Psoas muscle (tissue), 8 donors: ENCODE measurements around the gene MMEL1. TPM values are rescaled to one million over a fixed set of nuclear protein-coding genes. Genes with fewer than 3 reads are reported as not detected.

ENCODE experiments used
- ATAC-seq, 4 donors: fragments of 200-7000 bp; cut with Tn5 transposase; one replicate each; pipeline ENCODE4 v1.9.1; 2020; ENCODE audit warnings: moderate library complexity in 3 of 4, mild to moderate bottlenecking in 2 of 4
- DNase-seq, 2 donors: peaks; one replicate each; pipeline ENCODE4 v3.0.0-alpha.2; 2020
- H3K27ac ChIP-seq: fragments of 200-600 bp; one replicate; pipeline ENCODE4 v1.8.0; 2022
- H3K27me3 ChIP-seq, 3 donors: fragments of 200-600 bp in 1 of 3; one replicate each; pipeline versions ENCODE4 v1.6.1 to v1.8.0; 2013 to 2022; ENCODE audit warnings: low read length in 2 of 3, mild to moderate bottlenecking in 2 of 3, moderate library complexity in 1 of 3; ENCODE audit not compliant: insufficient read depth in 3 of 3
- H3K36me3 ChIP-seq, 2 donors: fragments of 200-600 bp in 1 of 2; one replicate each; pipeline versions ENCODE4 v1.6.1 to v1.8.0; 2013 to 2022; ENCODE audit warnings: low read depth in 1 of 2, mild to moderate bottlenecking in 1 of 2, moderate library complexity in 1 of 2; ENCODE audit not compliant: insufficient read depth in 1 of 2
- H3K4me1 ChIP-seq: fragments of 200-600 bp; one replicate; pipeline ENCODE4 v1.8.0; 2022
- H3K4me3 ChIP-seq: fragments of 200-600 bp; one replicate; pipeline ENCODE4 v1.8.0; 2022; ENCODE audit warnings: mild to moderate bottlenecking
- H3K9me3 ChIP-seq: fragments of 200-600 bp; one replicate; pipeline ENCODE4 v1.8.0; 2022
- WGBS, 3 donors: extraction: QIAGEN DNeasy Blood & Tissue Kit; methylation state at CpG; one replicate each; pipeline versions ENCODE4 v1.1.6 to v1.1.7; 2013; 5-methylcytosine and 5-hydroxymethylcytosine counted together
- intact Hi-C, 2 donors: fragments of 100-400 bp; cut with DNase I; formaldehyde crosslinking; loops; one replicate each; pipeline versions ENCODE4 v1.11.0 to v1.14.2; 2022
- polyA plus RNA-seq, 3 donors: library from polyadenylated mRNA; stranded (reverse); fragments of 200-250 nt; gene quantifications; one replicate each; pipeline ENCODE4 v1.2.3, GENCODE V29; 2013
- total RNA-seq, 4 donors: library from RNA; stranded (reverse); fragmentation: NEBNext Ultra II Directional in 2 of 4; extraction: Animal tissue kit (Norgen Biotek cat#: 25700) in 2 of 4; gene quantifications; one replicate each; pipeline versions ENCODE4 v1.2.1 to v1.2.4, GENCODE V29; 2021 to 2023
- TF ChIP-seq, protein P1 (sequence below): fragments of 200-600 bp; IDR thresholded peaks from one replicate; pipeline ENCODE4 v1.8.0; 2022; ENCODE audit warnings: antibody characterized with exemption
- donor health status: healthy with polysubstance abuse.
- donor health status: DM: no; HTN: no; CAD: no; lungs with moderate emphysema.
- donor health status: Bipolar disorder and iron deficiency.
- donor health status: healthy.
- donor health status: DM: yes; HTN: yes; CAD: no.
- donor health status: DM: no; HTN: no; CAD: no.
- donor health status: DM: no; HTN: no; CAD: no.
- donor health status: DM: yes; HTN: yes; CAD: no.

The MMEL1 gene
- total and polyA plus RNA-seq, 7 donors = 0.08 to 0.89 (median 0.21) TPM; not detected in 2

DNA sequence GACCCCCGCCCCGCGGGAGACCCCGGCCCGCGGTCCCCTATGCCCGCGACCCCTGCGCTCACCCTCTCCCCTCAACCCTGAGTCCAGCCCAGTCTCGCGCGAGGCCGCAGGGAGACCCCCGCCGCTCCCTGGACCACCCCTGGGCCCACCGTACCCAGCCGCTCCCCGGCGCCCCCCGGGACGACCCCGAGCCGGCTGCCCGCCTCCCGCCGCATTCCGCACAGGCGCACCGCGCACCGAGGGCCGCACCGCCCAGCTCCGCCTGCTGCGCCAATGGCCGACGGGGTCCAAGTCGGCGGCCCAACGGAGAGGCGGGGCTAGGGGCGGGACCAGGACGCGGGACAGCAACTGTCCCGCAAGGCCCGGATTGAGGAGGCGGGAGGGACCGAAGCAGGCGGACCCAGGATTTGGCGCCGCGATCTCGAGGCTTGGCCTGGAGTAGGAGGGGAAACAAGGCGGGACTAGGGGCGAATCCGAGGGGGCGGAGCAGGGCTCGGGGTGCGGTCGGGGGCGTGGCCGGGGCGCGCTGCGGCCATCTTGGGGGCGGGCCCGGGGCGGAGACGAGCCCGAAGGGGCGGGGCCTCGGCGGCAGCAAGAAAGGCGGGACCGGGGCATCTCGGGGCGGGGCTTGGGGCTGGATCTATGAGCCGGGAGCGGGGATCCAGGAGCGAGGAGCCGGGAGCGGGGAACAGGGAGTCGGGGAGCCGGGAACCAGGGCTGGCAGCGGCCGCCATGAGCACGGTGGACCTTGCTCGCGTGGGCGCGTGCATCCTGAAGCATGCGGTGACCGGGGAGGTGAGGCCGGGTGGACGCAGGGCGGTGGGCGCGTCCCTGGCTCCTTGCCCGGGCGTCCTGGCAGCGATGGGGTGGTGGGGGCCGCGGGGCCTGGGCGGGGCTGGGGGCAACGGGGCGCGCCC, 46.4 kb downstream of the MMEL1 start, which contains the start of gene PRXL2B:
TSS of gene PRXL2B (plus strand) at position 624 of the 917 bp plus-strand sequence. CDS start at position 733, 109 bp downstream.
- intact Hi-C loops = loop anchor here in 1 of 2 donors (5.0 kb wide), 1 partner anchor 1316 kb away; the partner anchor contains the start of gene C1orf174
- WGBS, 3 donors = 1% methylated on average over 92 to 107 of the region's 107 CpGs
- TF ChIP-seq, protein P1, sequence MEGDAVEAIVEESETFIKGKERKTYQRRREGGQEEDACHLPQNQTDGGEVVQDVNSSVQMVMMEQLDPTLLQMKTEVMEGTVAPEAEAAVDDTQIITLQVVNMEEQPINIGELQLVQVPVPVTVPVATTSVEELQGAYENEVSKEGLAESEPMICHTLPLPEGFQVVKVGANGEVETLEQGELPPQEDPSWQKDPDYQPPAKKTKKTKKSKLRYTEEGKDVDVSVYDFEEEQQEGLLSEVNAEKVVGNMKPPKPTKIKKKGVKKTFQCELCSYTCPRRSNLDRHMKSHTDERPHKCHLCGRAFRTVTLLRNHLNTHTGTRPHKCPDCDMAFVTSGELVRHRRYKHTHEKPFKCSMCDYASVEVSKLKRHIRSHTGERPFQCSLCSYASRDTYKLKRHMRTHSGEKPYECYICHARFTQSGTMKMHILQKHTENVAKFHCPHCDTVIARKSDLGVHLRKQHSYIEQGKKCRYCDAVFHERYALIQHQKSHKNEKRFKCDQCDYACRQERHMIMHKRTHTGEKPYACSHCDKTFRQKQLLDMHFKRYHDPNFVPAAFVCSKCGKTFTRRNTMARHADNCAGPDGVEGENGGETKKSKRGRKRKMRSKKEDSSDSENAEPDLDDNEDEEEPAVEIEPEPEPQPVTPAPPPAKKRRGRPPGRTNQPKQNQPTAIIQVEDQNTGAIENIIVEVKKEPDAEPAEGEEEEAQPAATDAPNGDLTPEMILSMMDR = no peak
- Histone ChIP-seq H3K9me3 (no peaks in the 10 kb centered on the region), H3K4me3 (peak within 1 kb of the TSS; percentile 87), H3K4me1 (peaks cover 3% of the 10 kb centered on the region), H3K36me3 (no peaks in the 10 kb centered on the region), H3K27ac (peak within 1 kb of the TSS; percentile 88), H3K27me3 (peaks cover 0 to 6% (median 2%) of the 10 kb centered on the region in 3 donors)
- ATAC-seq (peak; percentile 94 to 96 (median 94)), DNase-seq (peak; percentile 99 to 100)

DNA sequence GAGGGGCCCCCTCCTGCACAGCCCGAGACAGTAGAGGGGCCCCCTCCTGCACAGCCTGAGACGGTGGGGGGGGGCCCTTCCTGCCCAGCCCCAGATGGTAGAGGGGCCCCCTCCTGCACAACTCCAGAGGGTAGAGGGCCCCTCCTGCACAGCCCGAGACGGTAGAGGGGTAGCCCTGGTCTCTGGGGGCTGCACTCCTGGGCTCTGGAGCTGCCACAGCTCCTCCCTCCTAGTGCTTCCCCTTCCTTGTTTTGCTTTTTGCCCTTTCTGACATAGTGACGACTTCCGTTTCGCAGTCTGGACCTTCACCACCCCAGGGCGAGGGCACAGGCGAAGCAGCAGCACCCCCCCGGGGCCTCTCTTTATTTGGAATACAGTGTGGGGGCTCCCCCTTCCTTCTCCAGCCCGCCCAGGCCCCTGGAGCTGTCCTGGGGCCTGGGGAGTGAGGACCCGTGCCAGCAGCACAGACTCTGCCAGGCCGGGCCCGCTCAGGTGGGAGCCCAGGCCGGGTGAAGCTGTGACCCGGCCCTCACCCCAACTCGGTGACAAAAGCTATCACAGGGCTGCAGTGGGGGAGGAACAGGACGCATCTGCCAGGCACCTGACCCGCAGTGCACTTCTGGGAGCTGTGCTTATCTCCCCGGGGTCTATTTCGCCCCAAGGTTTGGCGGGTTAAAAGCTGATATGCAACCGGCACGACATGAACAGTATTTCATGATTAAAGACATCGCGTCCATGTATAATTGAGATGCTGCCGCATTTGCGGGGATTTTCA, 47.3 kb downstream of the MMEL1 start:
- Histone ChIP-seq H3K36me3 (no peaks in the 10 kb centered on the region), H3K9me3 (no peaks in the 10 kb centered on the region), H3K4me3 (peak overlapping the region; percentile 87), H3K27ac (peak overlapping the region; percentile 88), H3K27me3 (peaks cover 0 to 13% (median 3%) of the 10 kb centered on the region in 3 donors), H3K4me1 (peaks cover 3% of the 10 kb centered on the region)
- DNase-seq = peak; percentile 55 to 78
- 1 to 3% (median 2%) methylated on average over 26 to 28 of the region's 28 CpGs for WGBS, 3 donors
- peak; percentile 11 to 43 (median 37) for ATAC-seq
- TF ChIP-seq, protein P1 = no peak
- intact Hi-C loops = loop anchor here in 1 of 2 donors (5.0 kb wide), 1 partner anchor 1317 kb away; the partner anchor contains the start of gene C1orf174

DNA sequence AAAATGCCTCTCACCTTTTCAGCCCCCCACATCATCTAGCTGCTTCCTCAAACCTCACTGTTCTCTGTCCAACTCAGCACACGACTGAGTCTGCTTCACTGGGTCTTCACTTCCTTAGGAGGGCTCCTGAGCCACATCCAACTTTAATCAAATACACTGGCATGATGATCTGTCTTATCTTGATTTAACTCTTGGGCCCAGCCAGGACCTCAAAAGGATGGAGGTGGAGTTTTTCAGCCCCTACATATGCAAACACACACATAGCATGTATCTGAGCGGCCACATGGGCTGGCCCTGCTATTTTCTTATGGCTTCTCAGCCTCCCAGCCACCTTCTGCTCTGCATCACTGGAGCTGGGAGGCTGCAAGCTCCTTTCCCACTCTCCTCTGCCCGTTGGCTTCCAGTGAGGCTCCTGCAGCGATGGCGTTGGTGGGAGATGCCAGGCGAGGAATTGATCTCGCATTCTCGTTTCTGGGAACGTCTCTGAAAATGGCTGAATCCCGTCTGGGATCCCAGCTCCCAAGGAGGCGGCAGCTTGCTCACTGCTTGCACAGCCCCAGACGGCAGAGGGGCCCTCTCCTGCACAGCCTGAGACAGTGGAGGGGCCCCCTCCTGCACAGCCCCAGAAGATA, 48.0 kb downstream of the MMEL1 start:
- peaks cover 3% of the 10 kb centered on the region for H3K4me1 ChIP-seq
- peaks cover 0 to 16% (median 4%) of the 10 kb centered on the region in 3 donors for H3K27me3 ChIP-seq
- peak overlapping the region; percentile 88 for H3K27ac ChIP-seq
- no peaks in the 10 kb centered on the region for H3K36me3 ChIP-seq
- no peak for ATAC-seq
- TF ChIP-seq, protein P1 = no peak
- intact Hi-C loops = loop anchor here in 1 of 2 donors (5.0 kb wide), 1 partner anchor 1317 kb away; the partner anchor contains the start of gene C1orf174
- 41 to 52% (median 43%) methylated on average over 12 of the region's 12 CpGs for WGBS, 3 donors
- peak in 1 of 2 donors; percentile 38 for DNase-seq
- H3K4me3 ChIP-seq = peak overlapping the region; percentile 87
- H3K9me3 ChIP-seq = no peaks in the 10 kb centered on the region

DNA sequence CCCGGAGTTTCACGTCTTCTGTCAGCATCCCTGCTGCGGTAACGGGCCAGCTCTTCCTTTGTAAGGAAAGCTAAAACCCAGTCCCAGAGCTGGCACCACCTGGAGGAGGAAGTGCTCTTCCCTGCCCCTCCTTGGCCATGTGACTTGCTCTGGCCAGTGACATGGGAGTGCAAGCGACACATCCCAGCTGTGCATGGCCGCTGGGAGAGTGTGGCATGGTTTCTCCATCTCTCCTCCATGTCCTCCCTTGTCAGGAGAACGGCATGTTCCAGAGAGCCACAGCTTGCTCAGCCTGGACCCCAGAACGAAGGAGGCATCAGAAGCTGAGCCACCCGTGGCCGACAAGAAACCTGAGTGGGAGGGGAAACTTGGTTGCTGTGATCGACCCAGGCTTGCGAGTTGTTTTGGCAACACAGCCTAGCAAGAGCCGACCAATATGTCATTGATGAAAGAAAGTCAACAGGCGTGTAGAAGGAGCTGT, 48.9 kb downstream of the MMEL1 start:
- no peaks in the 10 kb centered on the region for H3K9me3 ChIP-seq
- ATAC-seq = no peak
- no peak overlapping the region for H3K4me3 ChIP-seq
- DNase-seq = peak in 1 of 2 donors; percentile 45
- H3K27me3 ChIP-seq = peaks cover 0 to 20% (median 4%) of the 10 kb centered on the region in 3 donors
- H3K36me3 ChIP-seq = no peaks in the 10 kb centered on the region
- no peak overlapping the region for H3K27ac ChIP-seq
- intact Hi-C loops = no loop called here
- TF ChIP-seq, protein P1 = no peak
- H3K4me1 ChIP-seq = peaks cover 3% of the 10 kb centered on the region
- WGBS, 3 donors = 42 to 52% (median 44%) methylated on average over 14 of the region's 14 CpGs
